AG04450 (cell line): ENCODE measurements around the gene STK40. TPM values are rescaled to one million over a fixed set of nuclear protein-coding genes. Genes with fewer than 3 reads are reported as not detected.

Experiments
- CTCF ChIA-PET: fragments of 300-600, 350-600 bp; formaldehyde crosslinking; extraction: SDS; loops from one replicate; lab custom pipeline; 2022; ENCODE audit warnings: antibody characterized with exemption, inconsistent platforms; lab: Charles Lee
- POLR2A ChIA-PET: fragments of 350-600 bp; formaldehyde crosslinking; extraction: SDS; loops from one replicate; lab custom pipeline; 2021; ENCODE audit warnings: antibody characterized with exemption, inconsistent platforms; lab: Yijun Ruan, JAX
- DNase-seq: peaks from one replicate; pipeline ENCODE4 v3.0.0-alpha.2; 2011; ENCODE audit warnings: low read depth, low spot score
- H3K27ac ChIP-seq: one replicate; pipeline ENCODE4 v1.5.1; 2012; ENCODE audit warnings: low read depth, low read length, control low read depth
- H3K27me3 ChIP-seq: one replicate; pipeline ENCODE4 v1.6.0; 2012; ENCODE audit warnings: low read length; ENCODE audit not compliant: control insufficient read depth, insufficient read depth
- H3K4me3 ChIP-seq: 2 replicates; pipeline ENCODE4 v1.5.1; 2011; ENCODE audit warnings: mild to moderate bottlenecking, low read depth, low read length, control low read depth
- H3K9me3 ChIP-seq: 2 replicates; pipeline ENCODE4 v1.5.1; 2012; ENCODE audit warnings: low read length; ENCODE audit not compliant: control insufficient read depth, insufficient read depth
- polyA plus RNA-seq: library from polyadenylated mRNA; depleted of rRNA; stranded (reverse); fragments of >200 nt; gene quantifications from 2 replicates; pipeline ENCODE4 v1.2.3, GENCODE V29; 2011
- TF ChIP-seq, protein P1 (sequence below): IDR thresholded peaks from 2 replicates; pipeline ENCODE4 v1.5.1; 2011; ENCODE audit warnings: low read depth, low read length, control low read depth, inconsistent platforms

Gene STK40
- polyA plus RNA-seq, 1 experiment = 26.4 TPM

- TF ChIP-seq, protein P1, sequence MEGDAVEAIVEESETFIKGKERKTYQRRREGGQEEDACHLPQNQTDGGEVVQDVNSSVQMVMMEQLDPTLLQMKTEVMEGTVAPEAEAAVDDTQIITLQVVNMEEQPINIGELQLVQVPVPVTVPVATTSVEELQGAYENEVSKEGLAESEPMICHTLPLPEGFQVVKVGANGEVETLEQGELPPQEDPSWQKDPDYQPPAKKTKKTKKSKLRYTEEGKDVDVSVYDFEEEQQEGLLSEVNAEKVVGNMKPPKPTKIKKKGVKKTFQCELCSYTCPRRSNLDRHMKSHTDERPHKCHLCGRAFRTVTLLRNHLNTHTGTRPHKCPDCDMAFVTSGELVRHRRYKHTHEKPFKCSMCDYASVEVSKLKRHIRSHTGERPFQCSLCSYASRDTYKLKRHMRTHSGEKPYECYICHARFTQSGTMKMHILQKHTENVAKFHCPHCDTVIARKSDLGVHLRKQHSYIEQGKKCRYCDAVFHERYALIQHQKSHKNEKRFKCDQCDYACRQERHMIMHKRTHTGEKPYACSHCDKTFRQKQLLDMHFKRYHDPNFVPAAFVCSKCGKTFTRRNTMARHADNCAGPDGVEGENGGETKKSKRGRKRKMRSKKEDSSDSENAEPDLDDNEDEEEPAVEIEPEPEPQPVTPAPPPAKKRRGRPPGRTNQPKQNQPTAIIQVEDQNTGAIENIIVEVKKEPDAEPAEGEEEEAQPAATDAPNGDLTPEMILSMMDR = no peak
- H3K9me3 ChIP-seq = no peaks in the 10 kb centered on the region; the same call in 1 of the 2 replicates
- ChIA-PET POLR2A (interaction anchor here (0.8 kb wide), 1 partner anchor 39 kb away, joined by 3 read pairs; no protein-coding TSS in a partner anchor), CTCF (interaction anchor here (0.7 kb wide), 1 partner anchor 21 kb away, joined by 3 read pairs; no protein-coding TSS in a partner anchor)
- no peak overlapping the region for H3K27ac ChIP-seq
- H3K4me3 ChIP-seq = no peak overlapping the region
- DNase-seq = no peak
- no peaks in the 10 kb centered on the region for H3K27me3 ChIP-seq
Observed at GRCh38 chr1:36389999-36390398, 4.3 kb upstream of the STK40 start.

GRCh38 chr1:36389261-36389660 lies 3.5 kb upstream of the STK40 start:
- POLR2A ChIA-PET = interaction anchor here (0.8 to 1.3 kb wide), 2 partner anchors 8 to 38 kb away, joined by 3 to 6 read pairs; partner anchors contain the start of gene LSM10
- CTCF ChIA-PET = interaction anchor here (0.7 to 1.3 kb wide), 4 partner anchors 9 to 104 kb away, joined by 3 to 6 read pairs (median 4); no protein-coding TSS in a partner anchor

GRCh38 chr1:36387141-36387949 lies 1.6 kb upstream of the STK40 start:
- no peak for DNase-seq
- H3K4me3 ChIP-seq = peak overlapping the region; percentile 64
- POLR2A ChIA-PET = interaction anchor here (0.5 to 3.2 kb wide), 19 partner anchors 11 to 272 kb away, joined by 3 to 28 read pairs (median 7); partner anchors contain the start of genes LSM10, OSCP1 and TRAPPC3
- CTCF ChIA-PET = interaction anchor here (1.3 to 4.1 kb wide), 3 partner anchors 10 to 44 kb away, joined by 3 to 20 read pairs (median 4); no protein-coding TSS in a partner anchor
- H3K27ac ChIP-seq = peak overlapping the region; percentile 100
- H3K9me3 ChIP-seq = no peaks in the 10 kb centered on the region; the same call in 1 of the 2 replicates
- TF ChIP-seq, protein P1 = no peak
- H3K27me3 ChIP-seq = no peaks in the 10 kb centered on the region

More at GRCh38 chr1:36389261-36389660, 3.5 kb upstream of the STK40 start:
- no peak overlapping the region for H3K27ac ChIP-seq
- TF ChIP-seq, protein P1 = no peak
- no peaks in the 10 kb centered on the region; the same call in 1 of the 2 replicates for H3K9me3 ChIP-seq
- H3K27me3 ChIP-seq = no peaks in the 10 kb centered on the region
- DNase-seq = no peak
- no peak overlapping the region for H3K4me3 ChIP-seq

GRCh38 chr1:36386265-36387140 lies 779 bp upstream of the STK40 start:
- DNase-seq = peak; percentile 99
- peak overlapping the region; percentile 100 for H3K27ac ChIP-seq
- ChIA-PET POLR2A (interaction anchor here (0.5 to 3.2 kb wide), 21 partner anchors 12 to 276 kb away, joined by 3 to 28 read pairs (median 7); partner anchors contain the start of genes LSM10, OSCP1 and TRAPPC3), CTCF (interaction anchor here (1.1 to 4.1 kb wide), 4 partner anchors 11 to 43 kb away, joined by 3 to 20 read pairs (median 4); no protein-coding TSS in a partner anchor)
- H3K27me3 ChIP-seq = no peaks in the 10 kb centered on the region
- TF ChIP-seq, protein P1 = no peak
- H3K4me3 ChIP-seq = peak overlapping the region; percentile 64
- no peaks in the 10 kb centered on the region; the same call in 1 of the 2 replicates for H3K9me3 ChIP-seq
